ENCODE measurements around the gene SGCD. TPM values are rescaled to one million over a fixed set of nuclear protein-coding genes. Genes with fewer than 3 reads are reported as not detected.

The SGCD gene
- total RNA-seq, 1 donor = 11.7 TPM

GRCh38 chr5:156581725-156582124 is 254.8 kb downstream of the SGCD start:
- H3K4me3 ChIP-seq (ENCODE audit: low read depth, low read length) = no peak overlapping the region
- DNase-seq (ENCODE audit: low read depth) = no peak
- TF ChIP-seq CTCF (IDR thresholded peaks at IDR 0.05; ENCODE audit: insufficient read depth, low read length) = no peak

- no peak for DNase-seq (ENCODE audit: low read depth)
These were observed 255.2 kb downstream of the SGCD start for GRCh38 chr5:156582193-156582598.

GRCh38 chr5:156584871-156585270 is 257.9 kb downstream of the SGCD start:
- TF ChIP-seq CTCF (IDR thresholded peaks at IDR 0.05; ENCODE audit: insufficient read depth, low read length) = no peak
- no peak overlapping the region for H3K4me3 ChIP-seq (ENCODE audit: low read depth, low read length)
- no peak for DNase-seq (ENCODE audit: low read depth)

More at GRCh38 chr5:156582193-156582598, 255.2 kb downstream of the SGCD start:
- H3K4me3 ChIP-seq (ENCODE audit: low read depth, low read length) = no peak overlapping the region
- no peak for TF ChIP-seq CTCF (IDR thresholded peaks at IDR 0.05; ENCODE audit: insufficient read depth, low read length)

GRCh38 chr5:156585999-156586398 is 259.0 kb downstream of the SGCD start:
- DNase-seq (ENCODE audit: low read depth) = no peak
- H3K4me3 ChIP-seq (ENCODE audit: low read depth, low read length) = no peak overlapping the region
- no peak for TF ChIP-seq CTCF (IDR thresholded peaks at IDR 0.05; ENCODE audit: insufficient read depth, low read length)

- TF ChIP-seq CTCF (IDR thresholded peaks at IDR 0.05; ENCODE audit: insufficient read depth, low read length) = no peak
- no peak for DNase-seq (ENCODE audit: low read depth)
- no peak overlapping the region for H3K4me3 ChIP-seq (ENCODE audit: low read depth, low read length)
These were observed 260.0 kb downstream of the SGCD start for GRCh38 chr5:156587012-156587411.

GRCh38 chr5:156588306-156588705 is 261.3 kb downstream of the SGCD start:
- DNase-seq (ENCODE audit: low read depth) = no peak
- no peak overlapping the region for H3K4me3 ChIP-seq (ENCODE audit: low read depth, low read length)
- no peak for TF ChIP-seq CTCF (IDR thresholded peaks at IDR 0.05; ENCODE audit: insufficient read depth, low read length)
